OCI-LY7 (cell line): ENCODE results near the gene KRTAP20-1.

ENCODE experiments used
- CTCF ChIP-seq: fragments of 200-600 bp; sonication (generic); conservative IDR thresholded peaks from 2 replicates; pipeline ENCODE4 v1.5.1; 2014; ENCODE audit warnings: mild to moderate bottlenecking, antibody characterized with exemption, low read length, moderate library complexity, mixed read lengths
- EZH2phosphoT487 ChIP-seq: fragments of 200-600 bp; sonication (generic); IDR thresholded peaks from 2 replicates; pipeline ENCODE4 v1.6.1; 2018; ENCODE audit warnings: low read depth, borderline replicate concordance, mild to moderate bottlenecking, mixed run types, antibody characterized with exemption, low read length, moderate library complexity, mixed read lengths

GRCh38 chr21:30605968-30606367 lies 10.3 kb upstream of the KRTAP20-1 start:
- TF ChIP-seq CTCF, result no peak
- TF ChIP-seq EZH2phosphoT487, result no peak
